Measurements from ENCODE around the gene TNC. TPM values are rescaled to one million over a fixed set of nuclear protein-coding genes. Genes with fewer than 3 reads are reported as not detected.
A peak's percentile ranks its signal among the peaks of the same experiment; 100 is the strongest.

Gene TNC
- polyA plus RNA-seq, 3 donors, result 0.02 TPM; not detected in 2

- Histone ChIP-seq H3K27ac (ENCODE audit: low read depth in 1 of 2, low read length in 2 of 2) (no peak overlapping the region), H3K27me3 (ENCODE audit: control insufficient read depth in 2 of 2, insufficient read depth in 2 of 2, low read length in 2 of 2) (no peaks in the 10 kb centered on the region), H3K4me2 (replicated peaks; ENCODE audit: extremely low read depth, low read length, poor library complexity, severe bottlenecking) (no peak overlapping the region), H3K4me1 (ENCODE audit: control insufficient read depth in 1 of 2, insufficient read depth in 2 of 2, low read length in 2 of 2) (peaks cover 30 to 34% of the 10 kb centered on the region in 2 donors), H4K20me1 (ENCODE audit: insufficient read depth, low read length) (no peaks in the 10 kb centered on the region), H3K9ac (ENCODE audit: insufficient read depth, low read length, poor library complexity, severe bottlenecking) (no peak overlapping the region), H3K79me2 (ENCODE audit: insufficient read depth, low read length) (no peaks in the 10 kb centered on the region), H2AFZ (ENCODE audit: insufficient read depth, low read depth, low read length, poor library complexity, severe bottlenecking) (no peak overlapping the region), H3K4me3 (replicated peaks in 1 of 3; ENCODE audit: low read depth in 2 of 3, low read length in 3 of 3) (no peak overlapping the region), H3K9me3 (replicated peaks in 1 of 2; ENCODE audit: control insufficient read depth in 1 of 2, insufficient read depth in 1 of 2, low read length in 2 of 2) (no peaks in the 10 kb centered on the region), H3K36me3 (replicated peaks in 1 of 2; ENCODE audit: control insufficient read depth in 1 of 2, insufficient read depth in 2 of 2, low read length in 2 of 2) (no peaks in the 10 kb centered on the region)
- no peak for TF ChIP-seq CTCF (IDR thresholded peaks at IDR 0.05)
- Mint-ChIP-seq H3K27me3 (ENCODE audit: low read depth in 3 of 3) (peaks cover 0 to 1% (median 0%) of the 10 kb centered on the region in 3 donors), H3K27ac (peak overlapping the region in 1 of 7 donors; percentile 7), H3K4me3 (no peak overlapping the region), H3K36me3 (peaks cover 0 to 3% of the 10 kb centered on the region in 2 donors), H3K9me3 (peaks cover 0 to 2% (median 0%) of the 10 kb centered on the region in 7 donors), H3K4me1 (peaks cover 32% of the 10 kb centered on the region)
- DNase-seq, result no peak
- intact Hi-C loops (cut with micrococcal nuclease), result no loop called here
- 100% methylated on average over 1 of the region's 1 CpG for WGBS (ENCODE audit: insufficient coverage)
Measured at GRCh38 chr9:114987116-114987515, 130.8 kb downstream of the TNC start.

GRCh38 chr9:114985959-114986501, 131.9 kb downstream of the TNC start:
- H3K4me3 ChIP-seq (replicated peaks in 1 of 3; ENCODE audit: low read depth in 2 of 3, low read length in 3 of 3), result no peak overlapping the region
- peaks cover 25% of the 10 kb centered on the region for H3K4me1 Mint-ChIP-seq
- no peak overlapping the region for H3K4me3 Mint-ChIP-seq
- DNase-seq, result no peak
- H3K4me2 ChIP-seq (replicated peaks; ENCODE audit: extremely low read depth, low read length, poor library complexity, severe bottlenecking), result no peak overlapping the region
- intact Hi-C loops (cut with micrococcal nuclease), result no loop called here
- H3K27me3 Mint-ChIP-seq (ENCODE audit: low read depth in 3 of 3), result peaks cover 0 to 1% (median 0%) of the 10 kb centered on the region in 3 donors
- peaks cover 24 to 27% of the 10 kb centered on the region in 2 donors for H3K4me1 ChIP-seq (ENCODE audit: control insufficient read depth in 1 of 2, insufficient read depth in 2 of 2, low read length in 2 of 2)
- H3K27me3 ChIP-seq (ENCODE audit: control insufficient read depth in 2 of 2, insufficient read depth in 2 of 2, low read length in 2 of 2), result no peaks in the 10 kb centered on the region
- no peaks in the 10 kb centered on the region for H3K36me3 ChIP-seq (replicated peaks in 1 of 2; ENCODE audit: control insufficient read depth in 1 of 2, insufficient read depth in 2 of 2, low read length in 2 of 2)
- no peak overlapping the region for H2AFZ ChIP-seq (ENCODE audit: insufficient read depth, low read depth, low read length, poor library complexity, severe bottlenecking)
- no peaks in the 10 kb centered on the region for H4K20me1 ChIP-seq (ENCODE audit: insufficient read depth, low read length)
- H3K27ac Mint-ChIP-seq, result peak overlapping the region in 1 of 7 donors; percentile 11
- no peaks in the 10 kb centered on the region for H3K9me3 ChIP-seq (replicated peaks in 1 of 2; ENCODE audit: control insufficient read depth in 1 of 2, insufficient read depth in 1 of 2, low read length in 2 of 2)
- H3K9ac ChIP-seq (ENCODE audit: insufficient read depth, low read length, poor library complexity, severe bottlenecking), result no peak overlapping the region
- no peaks in the 10 kb centered on the region for H3K79me2 ChIP-seq (ENCODE audit: insufficient read depth, low read length)
- TF ChIP-seq CTCF (IDR thresholded peaks at IDR 0.05), result no peak
- H3K9me3 Mint-ChIP-seq, result peaks cover 0 to 2% (median 0%) of the 10 kb centered on the region in 7 donors
- peaks cover 0 to 3% of the 10 kb centered on the region in 2 donors for H3K36me3 Mint-ChIP-seq
- no CpG with 5 or more reads among the region's 2 CpGs for WGBS (ENCODE audit: insufficient coverage)
- no peak overlapping the region for H3K27ac ChIP-seq (ENCODE audit: low read depth in 1 of 2, low read length in 2 of 2)
